ENCODE results near the gene ENTR1. TPM values are rescaled to one million over a fixed set of nuclear protein-coding genes. Genes with fewer than 3 reads are reported as not detected.

ENTR1 gene
- total RNA-seq, 4 donors from 2014 or later = 23.3 to 42.0 (median 33.2) TPM

GRCh38 chr9:136361047-136361753, 49.2 kb downstream of the ENTR1 start:
- no peak for TF ChIP-seq CTCF (IDR thresholded peaks at IDR 0.05; ENCODE audit: low read depth)

- no peak for TF ChIP-seq CTCF (IDR thresholded peaks at IDR 0.05; ENCODE audit: low read depth)
Observed at GRCh38 chr9:136359774-136360718, 50.4 kb downstream of the ENTR1 start.

GRCh38 chr9:136358888-136359287, 51.5 kb downstream of the ENTR1 start:
- TF ChIP-seq CTCF (IDR thresholded peaks at IDR 0.05; ENCODE audit: low read depth) = no peak

GRCh38 chr9:136358016-136358415, 52.4 kb downstream of the ENTR1 start:
- TF ChIP-seq CTCF (IDR thresholded peaks at IDR 0.05; ENCODE audit: low read depth) = no peak

- TF ChIP-seq CTCF (IDR thresholded peaks at IDR 0.05; ENCODE audit: low read depth) = no peak
Observed at GRCh38 chr9:136357202-136357725, 53.1 kb downstream of the ENTR1 start.

GRCh38 chr9:136355616-136356557, 54.5 kb downstream of the ENTR1 start:
- no peak for TF ChIP-seq CTCF (IDR thresholded peaks at IDR 0.05; ENCODE audit: low read depth)
